Measurements from ENCODE around the gene ZNF724.

DNA sequence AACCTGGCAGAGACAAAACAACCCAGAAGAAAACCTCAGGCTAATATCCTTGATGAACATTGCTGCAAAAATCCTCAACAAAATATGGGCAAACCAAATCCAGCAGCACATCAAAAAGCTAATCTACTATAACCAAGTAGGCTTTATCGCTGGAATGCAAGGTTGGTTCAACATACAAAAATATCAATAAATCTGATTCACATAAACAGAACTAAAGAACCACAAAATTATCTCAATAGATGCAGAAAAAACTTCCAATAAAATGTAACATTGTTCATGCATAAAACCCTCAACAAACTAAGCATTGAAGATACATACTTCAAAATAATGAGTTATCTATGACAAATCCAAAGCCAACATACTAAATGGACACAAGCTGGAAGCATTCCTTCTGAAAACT lies 8.8 kb downstream of the ZNF724 start:
- no peak for TF ChIP-seq POLR2A (IDR thresholded peaks at IDR 0.05)
- TF ChIP-seq, protein P1, sequence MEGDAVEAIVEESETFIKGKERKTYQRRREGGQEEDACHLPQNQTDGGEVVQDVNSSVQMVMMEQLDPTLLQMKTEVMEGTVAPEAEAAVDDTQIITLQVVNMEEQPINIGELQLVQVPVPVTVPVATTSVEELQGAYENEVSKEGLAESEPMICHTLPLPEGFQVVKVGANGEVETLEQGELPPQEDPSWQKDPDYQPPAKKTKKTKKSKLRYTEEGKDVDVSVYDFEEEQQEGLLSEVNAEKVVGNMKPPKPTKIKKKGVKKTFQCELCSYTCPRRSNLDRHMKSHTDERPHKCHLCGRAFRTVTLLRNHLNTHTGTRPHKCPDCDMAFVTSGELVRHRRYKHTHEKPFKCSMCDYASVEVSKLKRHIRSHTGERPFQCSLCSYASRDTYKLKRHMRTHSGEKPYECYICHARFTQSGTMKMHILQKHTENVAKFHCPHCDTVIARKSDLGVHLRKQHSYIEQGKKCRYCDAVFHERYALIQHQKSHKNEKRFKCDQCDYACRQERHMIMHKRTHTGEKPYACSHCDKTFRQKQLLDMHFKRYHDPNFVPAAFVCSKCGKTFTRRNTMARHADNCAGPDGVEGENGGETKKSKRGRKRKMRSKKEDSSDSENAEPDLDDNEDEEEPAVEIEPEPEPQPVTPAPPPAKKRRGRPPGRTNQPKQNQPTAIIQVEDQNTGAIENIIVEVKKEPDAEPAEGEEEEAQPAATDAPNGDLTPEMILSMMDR (IDR thresholded peaks at IDR 0.05), result no peak
- TF ChIP-seq POLR2AphosphoS5 (IDR thresholded peaks at IDR 0.05), result no peak
- no peak for TF ChIP-seq EP300 (IDR thresholded peaks at IDR 0.05)
